ENCODE results near the gene COPZ1. TPM values are rescaled to one million over a fixed set of nuclear protein-coding genes. Genes with fewer than 3 reads are reported as not detected.
"Not testable (repeated sequence)": the region's sequence is repeated elsewhere in the genome, so short reads cannot be mapped to it uniquely, and the experiment has no call there.

Gene COPZ1
- total RNA-seq, 1 donor from 2014 or later: 191 TPM

DNA sequence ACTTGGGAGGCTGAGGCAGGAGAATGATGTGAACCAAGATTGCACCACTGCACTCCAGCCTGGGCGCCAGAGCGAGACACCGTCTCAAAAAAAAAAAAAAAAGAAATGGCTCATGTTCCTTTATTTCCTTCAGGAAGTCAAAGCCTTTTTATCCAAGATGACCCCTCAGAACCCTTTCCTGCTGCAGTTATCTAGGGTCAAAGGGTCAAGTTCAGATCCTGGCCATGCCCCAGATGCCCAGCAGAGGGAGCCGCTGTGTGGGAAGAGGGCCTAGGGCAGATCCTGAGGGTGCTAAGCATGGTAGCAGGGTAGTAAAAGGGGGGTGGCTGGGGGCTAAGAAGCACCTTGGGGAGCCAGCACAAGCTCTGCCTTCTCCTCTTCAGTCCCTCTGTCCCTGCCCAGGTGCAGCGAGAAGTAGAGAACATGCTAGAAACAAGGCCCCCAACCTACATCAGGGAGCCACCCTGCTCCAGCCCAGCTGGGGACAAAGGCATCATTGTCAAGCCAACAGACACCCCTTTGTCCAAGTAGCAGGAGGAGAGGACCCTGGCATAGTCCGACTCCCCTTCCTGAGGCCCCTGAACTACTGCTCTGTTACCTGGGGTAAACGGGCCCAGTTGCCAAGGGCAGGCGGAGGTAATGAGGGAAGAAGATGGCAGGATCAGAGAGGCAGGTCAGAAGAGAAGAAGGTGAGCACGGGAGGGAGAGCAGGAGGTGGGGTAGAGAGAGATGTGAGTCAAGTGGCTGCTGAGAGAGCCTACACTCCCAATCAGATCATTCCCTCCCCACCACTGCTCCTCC, 30.6 kb upstream of the COPZ1 start:
- no peak for DNase-seq (ENCODE audit: low read depth)

DNA sequence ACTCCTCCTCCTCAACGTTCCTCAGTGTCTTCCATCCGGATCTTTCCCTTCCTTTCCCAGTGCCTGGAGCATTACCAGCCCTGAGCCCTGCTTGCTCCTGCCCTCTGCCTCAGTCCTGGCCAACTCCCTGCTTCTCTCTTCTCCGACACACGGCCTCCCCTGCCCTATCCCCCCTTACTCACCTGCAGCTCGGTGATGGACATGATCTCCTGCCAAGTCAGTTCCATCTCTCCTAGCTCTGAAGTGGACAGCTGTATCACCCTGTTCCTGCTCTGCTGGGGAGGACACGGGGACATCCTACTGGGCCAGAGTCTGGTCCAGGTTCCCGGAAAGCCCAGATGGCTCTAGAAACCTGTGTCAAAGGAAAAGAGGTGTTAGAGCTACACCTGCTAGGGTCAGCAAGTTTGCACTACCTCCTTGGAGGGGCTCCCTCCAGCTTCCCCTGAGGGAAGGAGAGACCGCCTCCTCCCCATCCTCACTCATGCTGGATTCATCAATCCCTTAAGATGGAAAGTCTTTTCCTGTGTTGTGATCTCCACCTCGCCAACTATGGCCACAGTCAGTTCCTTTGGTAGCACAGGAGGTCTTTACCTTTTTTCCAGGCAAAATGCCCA, 29.9 kb upstream of the COPZ1 start:
- no peak for DNase-seq (ENCODE audit: low read depth)

DNA sequence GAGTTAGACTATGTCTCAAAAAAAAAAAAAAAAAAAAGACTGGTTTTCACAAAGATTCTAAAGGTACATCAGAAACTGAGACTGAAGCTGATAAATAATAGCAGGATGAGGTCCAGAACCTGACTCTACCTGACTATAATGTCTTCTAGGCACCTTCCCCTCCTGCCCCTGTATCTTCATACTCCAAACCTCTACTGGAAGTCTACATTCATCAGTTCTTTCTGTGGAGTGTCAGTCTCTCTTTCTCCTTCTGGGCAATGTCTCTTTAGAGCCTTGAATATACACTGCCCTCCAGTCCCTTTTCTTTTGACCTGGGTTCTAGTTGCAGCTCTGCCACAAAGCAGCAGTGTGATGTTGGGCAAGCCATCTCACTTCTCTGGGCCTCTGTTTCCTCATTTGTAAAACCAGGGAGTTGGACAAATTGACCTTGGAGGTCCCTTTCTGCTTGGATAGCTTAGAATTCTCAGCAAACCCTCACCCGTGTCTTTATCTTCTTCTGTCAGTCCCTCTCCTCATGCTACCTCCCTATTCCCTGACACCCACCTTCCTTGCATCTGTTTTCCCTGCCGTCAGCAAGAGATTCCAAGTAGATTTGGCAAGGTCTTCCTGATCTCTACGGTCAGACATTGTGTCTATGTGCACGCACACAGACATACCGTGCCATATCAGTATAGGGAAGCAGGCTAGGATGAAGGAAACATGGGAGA, 28.4 kb upstream of the COPZ1 start:
- DNase-seq (ENCODE audit: low read depth): no peak

DNA sequence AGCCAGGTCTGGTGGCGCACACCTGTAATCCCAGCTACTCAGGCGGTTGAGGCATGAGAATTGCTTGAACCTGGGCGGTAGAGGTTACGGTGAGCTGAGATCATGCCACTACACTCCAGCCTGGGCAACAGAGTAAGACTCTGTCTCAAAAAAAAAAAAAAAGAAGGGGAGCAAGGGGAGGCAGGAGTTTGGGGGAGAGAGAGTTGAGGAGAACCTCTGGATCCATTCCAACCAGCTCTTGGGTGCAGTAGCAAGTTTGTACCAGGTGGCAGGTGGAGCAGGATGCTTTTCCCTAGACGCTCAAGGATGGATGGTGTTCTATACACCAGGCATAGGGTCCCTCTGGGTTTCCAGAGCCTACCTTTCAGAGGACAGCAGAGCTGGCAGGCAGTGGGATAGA, 26.0 kb upstream of the COPZ1 start:
- DNase-seq (ENCODE audit: low read depth): no peak

DNA sequence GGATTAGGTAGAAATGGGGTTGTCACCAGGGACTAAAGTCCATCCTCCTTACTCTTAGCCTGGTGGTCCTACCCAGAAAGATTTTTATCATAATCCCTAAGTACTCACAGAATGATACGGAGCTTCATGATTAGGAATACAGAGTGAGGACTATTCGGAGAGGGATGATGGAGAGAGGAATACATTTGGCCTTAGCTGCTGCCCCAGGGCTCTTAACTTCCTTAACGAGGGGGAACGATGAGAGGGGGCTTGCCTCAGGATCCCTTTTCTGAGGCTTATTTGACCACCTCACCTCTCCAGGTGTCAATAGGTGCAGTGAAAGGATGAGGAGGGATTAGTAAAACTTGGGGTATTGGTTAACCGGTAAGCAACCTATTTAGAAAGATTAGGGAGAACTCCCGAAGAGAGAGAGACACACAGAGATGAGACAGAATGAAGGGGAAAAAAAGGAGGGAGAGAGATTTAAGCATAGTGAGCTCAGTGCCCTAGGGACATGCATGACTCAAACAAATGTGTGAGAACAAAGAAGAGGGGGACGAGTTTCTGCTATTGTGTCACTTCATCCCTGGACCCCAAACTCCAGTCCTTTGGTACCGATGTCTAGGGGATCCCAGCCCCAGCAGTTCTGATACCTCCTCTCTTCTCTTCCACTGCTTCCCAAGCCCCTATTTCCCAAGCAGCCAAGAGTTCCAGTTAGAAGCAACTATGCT, 25.3 kb upstream of the COPZ1 start:
- DNase-seq (ENCODE audit: low read depth): no peak

DNA sequence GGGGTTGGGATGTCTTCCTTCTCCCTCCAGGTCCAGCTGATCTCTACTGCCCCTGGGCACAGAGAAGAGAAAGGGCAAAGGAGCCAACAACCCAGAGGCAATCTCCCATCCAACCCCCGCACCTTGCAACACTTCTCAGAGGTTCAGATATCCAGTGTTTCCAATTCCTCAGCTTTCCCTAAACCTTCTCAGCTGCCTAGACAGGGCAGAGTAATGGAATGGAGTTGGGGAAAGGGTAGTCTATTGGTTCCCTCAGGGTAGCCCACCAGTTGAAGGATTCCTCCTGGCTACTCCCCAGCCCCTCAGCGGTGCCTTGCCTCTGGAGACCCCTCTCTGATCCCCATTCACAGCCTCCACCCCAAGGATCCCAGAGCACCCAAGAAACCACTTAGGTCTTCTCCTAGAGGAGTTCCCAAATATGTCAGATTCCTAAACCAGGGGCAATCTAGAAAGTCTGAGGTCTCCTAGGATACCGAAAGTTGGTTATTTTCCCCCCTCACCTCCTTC, 24.7 kb upstream of the COPZ1 start:
- no peak for DNase-seq (ENCODE audit: low read depth)

DNA sequence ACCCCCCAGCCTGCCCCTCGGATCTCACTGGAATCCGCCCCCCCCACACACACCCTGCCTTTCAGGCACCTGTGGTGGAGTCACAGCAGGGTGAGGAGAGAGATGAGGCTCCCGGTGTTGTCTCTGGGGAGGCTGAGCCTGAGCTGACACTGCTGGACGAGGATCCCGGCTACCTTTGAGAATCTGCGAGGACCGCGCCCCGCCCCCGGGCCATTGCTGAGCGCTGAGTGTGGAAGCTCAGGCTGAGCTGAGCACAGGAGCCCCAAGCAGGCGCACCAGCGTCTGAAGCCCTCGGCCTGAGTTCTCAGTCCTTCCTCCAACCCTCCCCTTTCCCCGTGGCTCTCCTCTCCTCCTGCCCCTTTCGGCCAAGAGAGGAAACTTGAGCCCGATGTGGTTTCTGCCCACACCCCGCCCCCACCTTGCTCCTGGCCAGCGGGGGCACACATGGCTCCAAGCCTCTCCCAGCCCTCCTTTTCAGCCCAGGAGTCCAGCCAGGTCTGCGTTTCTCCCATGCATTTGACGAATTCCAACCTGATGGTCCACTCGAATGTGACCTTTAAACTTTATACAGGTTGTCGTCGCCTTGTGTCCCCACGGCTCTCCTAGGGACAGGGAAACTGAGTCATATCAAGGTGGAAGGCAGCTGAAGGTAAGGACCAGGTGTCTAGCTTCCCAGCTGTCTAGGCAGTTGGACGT, 24.1 kb upstream of the COPZ1 start, which contains the start of gene NFE2:
Gene NFE2, minus strand, starts transcription at position 284 of the 696 bp plus-strand sequence. CDS start 5,767 bp downstream, outside the sequence.
- peak; percentile 72 for DNase-seq (ENCODE audit: low read depth)

DNA sequence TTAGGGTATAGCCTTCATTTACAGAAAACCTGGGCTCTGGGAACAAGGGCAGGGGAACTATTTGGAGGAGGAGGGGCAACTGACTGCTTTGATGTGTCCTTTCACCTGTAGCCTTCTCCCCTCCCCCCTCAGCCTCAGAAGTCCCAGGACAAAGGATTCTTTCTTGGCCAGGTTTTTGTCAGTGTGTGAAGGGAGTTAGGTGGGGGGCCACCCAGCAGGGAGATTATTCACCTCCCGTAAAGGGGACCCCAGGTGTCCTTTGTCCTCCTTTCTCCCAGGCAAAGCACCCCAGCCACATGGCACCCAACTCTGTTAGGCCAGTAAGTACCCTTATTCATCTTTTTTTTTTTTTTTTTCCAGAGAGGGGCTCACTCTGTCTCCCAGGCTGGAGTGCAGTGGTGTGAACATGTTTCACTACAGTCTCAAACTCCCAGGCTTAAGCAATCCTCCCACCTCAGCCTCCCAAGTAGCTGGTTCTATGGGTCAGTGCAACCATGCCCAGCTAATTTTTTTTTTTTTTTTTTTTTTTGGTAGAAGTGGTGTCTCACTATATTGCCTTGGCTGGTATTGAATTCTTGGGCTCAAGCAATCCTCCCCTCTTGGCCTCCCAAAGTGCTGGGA, 23.4 kb upstream of the COPZ1 start:
- DNase-seq (ENCODE audit: low read depth): no peak

DNA sequence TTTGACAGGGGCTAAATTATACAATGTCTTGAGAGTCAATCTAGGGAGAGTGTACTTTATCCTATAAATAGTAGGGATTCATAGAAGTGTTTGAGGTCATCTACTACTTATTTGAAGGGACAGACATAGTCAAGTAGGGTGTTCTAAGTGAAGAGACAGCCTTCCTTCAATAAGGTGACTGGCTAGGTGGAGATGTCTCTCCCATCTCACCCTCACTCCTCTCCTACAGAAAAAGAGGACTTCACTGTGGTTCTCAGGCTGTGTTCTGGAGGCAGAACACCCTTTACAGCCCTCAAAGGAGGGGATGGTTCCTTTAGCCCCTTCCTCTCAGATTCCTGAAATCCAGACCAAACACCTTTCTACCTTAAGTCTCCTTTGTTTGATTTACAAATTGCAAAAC, 21.3 kb upstream of the COPZ1 start:
- no peak for DNase-seq (ENCODE audit: low read depth)

DNA sequence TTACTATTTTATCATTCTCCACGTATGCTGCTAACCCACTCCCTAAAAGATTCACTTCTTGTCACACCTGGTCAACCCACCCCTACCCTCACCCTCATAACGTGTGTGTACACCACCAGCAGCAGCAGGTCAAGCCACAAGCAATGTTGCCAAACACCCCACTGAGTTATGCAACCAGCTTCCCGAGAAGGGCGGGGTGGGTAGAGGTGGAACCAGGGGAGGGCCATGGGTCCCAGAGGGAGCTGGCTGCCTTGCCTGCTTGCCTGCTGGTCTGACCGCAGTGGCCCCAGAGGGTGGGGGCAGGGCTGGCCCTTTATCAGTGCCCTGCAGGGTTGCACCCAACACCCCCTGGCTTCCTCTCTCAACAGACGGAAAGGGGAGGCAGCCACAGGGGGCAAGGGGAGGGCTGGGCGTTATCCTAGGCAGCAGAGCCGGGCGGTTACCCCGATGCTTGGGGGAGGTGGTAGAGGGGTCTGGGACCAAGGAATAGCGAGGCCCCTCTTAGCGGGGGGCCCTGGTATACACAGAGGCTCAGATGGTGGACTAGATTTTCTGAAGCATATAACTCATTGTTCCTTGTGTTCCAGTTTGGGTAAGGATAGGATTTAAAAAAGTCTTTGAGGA, 20.6 kb upstream of the COPZ1 start:
- DNase-seq (ENCODE audit: low read depth): peak; percentile 81

DNA sequence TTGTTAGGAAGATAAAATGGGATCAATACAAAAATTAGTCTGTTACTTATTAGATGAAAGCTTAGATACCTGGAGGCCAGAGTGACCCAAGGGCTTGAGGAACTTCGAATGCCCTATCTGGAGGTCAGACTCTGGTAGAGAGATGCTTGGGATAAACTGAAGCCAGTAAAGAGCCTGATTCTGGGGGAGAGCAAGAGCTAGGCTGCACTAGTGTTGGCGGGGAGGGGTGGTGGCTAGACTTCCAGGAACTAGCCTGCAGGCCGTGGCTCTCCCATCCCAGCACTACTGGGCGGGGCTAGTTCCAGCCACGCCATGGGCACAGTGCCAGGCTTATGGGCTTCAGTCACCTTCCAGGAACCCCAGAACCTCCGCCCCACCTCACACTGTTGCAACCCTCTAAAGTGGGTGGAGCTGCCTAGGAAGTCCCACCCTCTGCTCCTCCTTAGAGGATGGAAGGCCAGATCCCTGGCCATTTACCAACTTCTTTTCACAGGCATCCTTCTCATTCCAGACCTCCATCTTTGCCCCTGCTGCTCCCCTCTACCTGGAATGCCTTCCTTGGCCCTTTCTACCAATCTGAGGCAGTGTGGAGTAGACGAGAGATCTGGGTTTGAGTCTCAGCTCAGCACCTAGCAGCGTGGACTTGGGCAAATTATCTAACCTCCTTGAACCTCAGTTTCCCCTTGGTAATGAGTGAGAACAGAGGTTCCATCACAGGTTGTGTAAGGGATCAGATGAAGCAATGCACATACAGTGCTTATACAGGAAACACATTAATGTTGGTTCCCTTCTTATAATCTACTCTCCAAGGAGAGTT, 17.8 kb upstream of the COPZ1 start:
- DNase-seq (ENCODE audit: low read depth): peak; percentile 94

DNA sequence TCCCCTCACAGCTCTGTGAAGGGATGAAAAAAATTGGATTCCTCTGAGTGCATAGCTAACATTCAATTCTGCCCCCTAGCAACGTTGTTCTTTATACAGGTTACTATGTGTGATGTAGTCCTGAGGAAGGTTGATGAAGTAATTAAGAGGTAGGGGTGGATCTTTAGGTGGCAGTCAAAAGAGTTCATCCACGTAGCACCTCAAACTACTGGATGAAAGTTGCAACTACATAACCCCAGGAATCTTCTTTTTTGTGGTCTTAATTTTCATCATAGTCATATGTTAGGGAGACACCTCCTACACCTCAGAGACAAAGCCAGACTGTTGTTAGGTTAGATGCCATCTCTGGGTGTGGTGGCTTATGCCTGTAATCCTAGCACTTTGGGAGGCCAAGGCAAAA, 13.9 kb upstream of the COPZ1 start:
- no peak for DNase-seq (ENCODE audit: low read depth)

DNA sequence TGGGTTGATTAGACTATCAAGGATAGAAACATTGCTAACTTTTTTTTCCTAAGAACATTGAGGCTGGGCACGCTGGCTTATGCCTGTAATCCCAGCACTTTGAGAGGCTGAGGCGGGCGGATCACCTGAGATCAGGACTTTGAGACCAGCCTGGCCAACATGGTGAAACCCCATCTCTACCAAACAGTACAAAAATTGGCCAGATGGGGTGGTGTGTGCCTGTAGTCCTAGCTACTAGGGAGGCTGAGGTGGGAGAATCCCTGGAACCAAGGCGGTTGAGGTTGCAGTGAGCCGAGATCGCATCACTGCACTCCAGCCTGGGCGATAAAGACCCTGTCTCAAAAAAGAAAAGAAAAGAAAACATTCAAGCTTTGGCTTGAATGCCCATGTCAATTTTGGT, 12.6 kb upstream of the COPZ1 start:
- not testable (repeated sequence) for DNase-seq (ENCODE audit: low read depth)

DNA sequence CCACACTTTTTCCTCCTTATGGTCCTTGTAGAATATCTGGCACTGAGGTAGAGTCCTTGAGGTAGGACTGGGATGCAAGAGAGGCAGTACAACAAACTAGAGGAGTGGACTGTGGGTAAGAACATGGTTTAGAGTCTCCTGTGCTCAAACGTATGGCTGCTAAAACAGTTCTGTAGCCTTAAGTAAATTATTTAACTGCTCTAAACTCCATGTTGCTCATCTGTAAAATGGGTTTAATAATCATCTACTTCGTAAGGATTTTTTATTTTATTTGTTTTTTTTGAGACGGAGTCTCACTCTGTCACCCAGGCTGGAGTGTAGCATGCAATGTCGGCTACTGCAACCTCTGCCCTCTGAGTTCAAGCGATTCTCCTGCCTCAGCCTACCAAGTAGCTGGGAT, 3.6 kb upstream of the COPZ1 start:
- DNase-seq (ENCODE audit: low read depth): no peak

DNA sequence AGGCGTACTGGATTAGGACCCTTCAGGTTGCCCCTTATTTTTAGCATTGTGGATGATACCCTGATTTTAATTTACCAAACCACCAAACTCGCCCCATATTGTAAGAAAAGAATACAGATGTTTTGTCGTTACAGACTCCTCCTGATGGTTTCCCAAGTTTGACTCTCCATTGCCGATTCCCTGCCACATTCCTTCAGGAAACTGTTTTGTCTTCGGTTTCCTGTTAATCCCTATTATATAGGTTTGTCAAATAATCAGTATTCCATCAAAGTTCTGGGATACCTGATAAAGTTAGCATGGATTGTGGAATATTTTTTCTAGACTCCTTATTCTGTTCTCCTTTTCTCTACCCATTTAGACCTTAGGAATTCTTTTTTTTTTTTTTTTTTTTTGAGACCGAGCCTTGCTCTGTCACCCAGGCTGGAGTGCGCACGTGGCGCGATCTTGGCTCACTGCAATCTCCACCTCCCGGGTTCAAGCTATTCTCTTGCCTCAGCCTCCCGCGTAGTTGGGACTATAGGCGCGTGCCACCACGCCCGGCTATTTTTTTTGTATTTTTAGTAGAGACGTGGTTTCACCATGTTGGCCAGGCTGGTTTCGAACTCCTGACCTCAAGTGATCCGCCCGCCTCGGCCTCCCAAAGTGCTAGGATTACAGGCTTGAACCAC, 645 bp downstream of the COPZ1 start:
- not testable (repeated sequence) for DNase-seq (ENCODE audit: low read depth)

DNA sequence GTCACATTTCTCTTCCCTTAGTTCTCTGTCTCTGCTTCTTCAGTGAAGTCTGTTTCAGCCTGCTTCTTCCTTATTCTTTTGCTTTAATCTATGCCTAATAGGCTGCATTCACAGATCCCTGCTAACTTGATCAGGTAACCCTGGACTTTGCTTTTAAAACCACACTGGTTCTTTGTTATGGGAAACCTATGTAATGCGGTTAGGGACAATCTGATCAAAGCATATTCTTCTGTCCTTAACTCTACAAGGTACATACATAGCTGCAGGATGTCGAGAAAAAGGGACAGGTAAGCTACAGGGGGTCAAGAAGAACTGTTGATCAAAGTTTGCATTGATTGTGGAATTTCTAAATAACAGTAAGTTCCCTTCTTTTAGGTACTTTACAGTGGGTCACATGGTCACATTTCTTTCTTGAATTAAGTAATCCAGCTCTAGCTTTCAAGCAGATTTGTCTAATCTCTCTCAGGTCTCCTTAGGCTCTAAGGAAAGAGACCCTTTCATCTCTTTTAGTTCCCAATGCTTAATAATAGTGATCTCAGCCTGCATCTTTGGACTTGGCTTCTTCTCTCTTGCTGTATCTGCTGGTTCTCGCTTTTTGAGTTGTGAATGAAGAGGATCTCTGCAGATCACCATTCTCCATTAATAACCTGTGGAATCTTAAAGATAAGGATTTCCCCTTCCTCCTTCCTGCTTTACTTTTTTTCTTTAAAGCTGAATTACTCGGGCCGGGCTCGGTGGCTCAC, 3.8 kb downstream of the COPZ1 start:
- no peak for DNase-seq (ENCODE audit: low read depth)

DNA sequence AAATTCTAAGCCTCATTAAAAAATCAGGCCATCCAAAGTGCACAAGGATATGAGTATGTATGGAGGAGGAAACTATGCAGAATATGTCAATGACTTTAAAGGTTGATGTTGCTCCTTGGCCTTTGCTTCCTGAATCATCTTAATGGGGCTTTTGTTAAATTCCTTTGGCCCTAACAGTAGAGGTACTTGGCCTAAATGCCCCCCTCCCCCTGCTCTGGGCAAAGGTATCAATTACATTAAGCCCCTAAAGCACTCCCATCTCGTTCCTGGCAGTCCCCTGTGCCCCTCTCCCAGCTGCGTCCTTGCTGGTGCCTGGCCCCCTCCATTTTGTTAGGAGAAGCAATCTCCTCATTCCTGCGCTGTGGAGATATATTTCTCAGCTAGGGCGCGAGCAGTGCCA, 4.8 kb downstream of the COPZ1 start:
- DNase-seq (ENCODE audit: low read depth): peak; percentile 44

DNA sequence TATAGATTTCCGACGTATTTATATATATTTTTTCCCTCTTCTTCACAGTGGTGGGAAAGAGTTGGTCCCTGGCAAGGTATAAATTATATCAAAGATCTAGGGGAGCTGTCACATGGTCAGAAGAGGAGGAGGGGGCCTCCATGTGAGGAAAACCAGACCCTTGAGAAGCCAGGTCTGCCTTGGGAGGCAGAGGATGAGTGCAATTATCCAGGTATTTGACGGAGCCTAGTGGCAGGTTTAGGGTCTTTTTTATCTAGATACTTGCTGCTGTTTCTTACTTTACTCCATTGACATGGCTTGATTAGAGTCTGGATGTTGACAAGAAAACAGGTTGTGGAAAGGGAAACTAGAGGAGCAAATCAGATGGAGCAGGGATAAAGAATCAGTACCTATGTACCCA, 5.5 kb downstream of the COPZ1 start:
- no peak for DNase-seq (ENCODE audit: low read depth)

All from renal cortical epithelial cell (primary cell).